HepG2 (cell line): ENCODE data around the gene SNIP1. TPM values are rescaled to one million over a fixed set of nuclear protein-coding genes. Genes with fewer than 3 reads are reported as not detected.
A peak's percentile ranks its signal among the peaks of the same experiment; 100 is the strongest.

Experiments
- KLF9 ChIP-seq: IDR thresholded peaks from 2 replicates; pipeline ENCODE4 v1.6.1; 2016; ENCODE audit warnings: low read depth
- MAFK ChIP-seq, 2 experiments: IDR thresholded peaks in 1 of 2; conservative IDR thresholded peaks in 1 of 2; 2 replicates each; pipeline ENCODE4 v1.6.1; 2011; ENCODE audit warnings: improper control_type of control experiment in 2 of 2, low read length in 2 of 2
- MLLT10 ChIP-seq: sonication (generic); formaldehyde crosslinking; IDR thresholded peaks from 2 replicates; pipeline ENCODE4 v1.4.0; 2020; ENCODE audit warnings: missing genetic modification reagents
- ZC3H4 ChIP-seq: sonication (generic); formaldehyde crosslinking; IDR thresholded peaks from 2 replicates; pipeline ENCODE4 v1.4.0; 2020; ENCODE audit warnings: missing genetic modification reagents, borderline replicate concordance
- ZNF20 ChIP-seq: sonication (generic); formaldehyde crosslinking; IDR thresholded peaks from 2 replicates; pipeline ENCODE4 v1.4.0; 2020; ENCODE audit warnings: mild to moderate bottlenecking, moderate library complexity, missing genetic modification reagents
- ZNF577 ChIP-seq: sonication (generic); formaldehyde crosslinking; IDR thresholded peaks from 2 replicates; pipeline ENCODE4 v1.4.0; 2020; ENCODE audit warnings: mild to moderate bottlenecking, low read depth, missing genetic modification reagents, borderline replicate concordance
- ZNF773 ChIP-seq: sonication (generic); formaldehyde crosslinking; IDR thresholded peaks from 2 replicates; pipeline ENCODE4 v1.4.0; 2020; ENCODE audit warnings: missing genetic modification reagents, borderline replicate concordance
- ZNF775 ChIP-seq: sonication (generic); formaldehyde crosslinking; IDR thresholded peaks from 2 replicates; pipeline ENCODE4 v1.4.0; 2020; ENCODE audit warnings: missing genetic modification reagents, mild to moderate bottlenecking, moderate library complexity, borderline replicate concordance
- polyA plus RNA-seq, 8 experiments: library from polyadenylated mRNA; depleted of rRNA in 3 of 8; stranded (reverse) in 7 of 8; unstranded in 1 of 8; fragments of >200 nt; fragmentation: Illumina TruSeq in 4 of 8; extraction: Trizol in 4 of 8; gene quantifications; 2 replicates each; pipeline versions ENCODE4 v1.2.1 to v1.2.3, GENCODE V29; 2011 to 2016; ENCODE audit warnings: low read depth in 4 of 8, missing spikeins in 1 of 8, mixed read lengths in 1 of 8; ENCODE audit not compliant: insufficient read depth in 1 of 8
- total RNA-seq, 5 experiments: library from RNA; depleted of rRNA; stranded (reverse); fragments of >200 nt; fragmentation: Illumina TruSeq; extraction: Trizol; gene quantifications; 2 replicates each; pipeline ENCODE4 v1.2.3, GENCODE V29; 2016; ENCODE audit warnings: low read depth in 1 of 5
- TF ChIP-seq, protein P1 (sequence below): sonication (generic); formaldehyde crosslinking; IDR thresholded peaks from 2 replicates; pipeline ENCODE4 v1.4.0; 2020; ENCODE audit warnings: mild to moderate bottlenecking, missing genetic modification reagents
- TF ChIP-seq, protein P2 (sequence below): sonication (generic); formaldehyde crosslinking; IDR thresholded peaks from 2 replicates; pipeline ENCODE4 v1.5.0; 2020; ENCODE audit warnings: missing genetic modification reagents
- TF ChIP-seq, protein P3 (sequence below): sonication (generic); formaldehyde crosslinking; conservative IDR thresholded peaks from 2 replicates; pipeline ENCODE4 v1.8.0; 2022; ENCODE audit warnings: mild to moderate bottlenecking, moderate library complexity, missing genetic modification reagents
- TF ChIP-seq, protein P4 (sequence below), 2 experiments: sonication (generic) in 1 of 2; formaldehyde crosslinking in 1 of 2; IDR thresholded peaks; 2 replicates each; pipeline versions ENCODE4 v1.5.1 to v1.6.1; 2011 to 2020; ENCODE audit warnings: borderline replicate concordance in 1 of 2, low read depth in 1 of 2, low read length in 1 of 2, mild to moderate bottlenecking in 1 of 2, missing genetic modification reagents in 1 of 2, moderate library complexity in 1 of 2

Gene SNIP1
- total and polyA plus RNA-seq, 2 of the 13 experiments (the other 11 are each of a cell fraction or from before 2014, with no cell fraction given): 5.5 to 11.2 TPM

DNA sequence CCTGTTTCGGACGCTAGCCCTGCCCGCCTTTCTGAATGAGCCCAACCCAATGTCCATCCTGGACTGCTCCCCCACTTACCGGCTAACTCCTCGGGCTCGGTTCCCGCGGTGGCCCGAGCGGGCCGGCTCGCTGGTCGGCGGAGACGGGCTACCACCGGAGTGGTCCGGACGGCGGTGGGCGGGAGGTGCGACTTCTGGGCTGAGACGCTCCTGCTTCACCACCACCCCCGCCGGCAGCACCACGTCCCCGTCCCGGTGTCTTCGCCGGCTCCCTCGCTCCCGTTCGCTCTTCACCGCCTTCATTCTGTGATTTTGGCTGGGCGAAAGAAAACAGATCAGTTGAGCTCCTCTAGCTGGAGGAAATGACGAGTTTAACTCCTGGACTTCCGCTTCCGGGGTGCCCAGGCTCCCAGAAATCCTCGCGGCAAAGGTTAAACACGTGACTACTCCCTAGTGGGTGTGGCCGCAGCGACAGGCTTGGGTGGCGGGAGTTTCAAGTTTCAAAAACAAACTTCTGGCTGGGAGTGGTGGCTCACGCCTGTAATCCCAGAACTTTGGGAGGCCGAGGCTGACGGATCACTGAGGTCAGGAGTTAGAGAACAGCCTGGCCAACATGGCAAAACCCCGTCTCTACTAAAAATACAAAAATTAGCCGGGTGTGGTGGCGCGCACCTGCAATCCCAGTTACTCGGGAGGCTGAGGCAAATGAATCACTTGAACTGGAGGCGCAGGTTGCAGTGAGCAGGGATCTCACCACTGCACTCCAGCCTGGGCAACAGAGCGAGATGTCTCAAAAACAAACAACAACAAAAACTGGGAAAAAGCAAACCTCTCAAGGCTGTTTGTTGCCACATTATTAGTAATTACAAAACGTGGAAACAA, at the start of gene SNIP1 (continued):
- TF ChIP-seq, protein P1, sequence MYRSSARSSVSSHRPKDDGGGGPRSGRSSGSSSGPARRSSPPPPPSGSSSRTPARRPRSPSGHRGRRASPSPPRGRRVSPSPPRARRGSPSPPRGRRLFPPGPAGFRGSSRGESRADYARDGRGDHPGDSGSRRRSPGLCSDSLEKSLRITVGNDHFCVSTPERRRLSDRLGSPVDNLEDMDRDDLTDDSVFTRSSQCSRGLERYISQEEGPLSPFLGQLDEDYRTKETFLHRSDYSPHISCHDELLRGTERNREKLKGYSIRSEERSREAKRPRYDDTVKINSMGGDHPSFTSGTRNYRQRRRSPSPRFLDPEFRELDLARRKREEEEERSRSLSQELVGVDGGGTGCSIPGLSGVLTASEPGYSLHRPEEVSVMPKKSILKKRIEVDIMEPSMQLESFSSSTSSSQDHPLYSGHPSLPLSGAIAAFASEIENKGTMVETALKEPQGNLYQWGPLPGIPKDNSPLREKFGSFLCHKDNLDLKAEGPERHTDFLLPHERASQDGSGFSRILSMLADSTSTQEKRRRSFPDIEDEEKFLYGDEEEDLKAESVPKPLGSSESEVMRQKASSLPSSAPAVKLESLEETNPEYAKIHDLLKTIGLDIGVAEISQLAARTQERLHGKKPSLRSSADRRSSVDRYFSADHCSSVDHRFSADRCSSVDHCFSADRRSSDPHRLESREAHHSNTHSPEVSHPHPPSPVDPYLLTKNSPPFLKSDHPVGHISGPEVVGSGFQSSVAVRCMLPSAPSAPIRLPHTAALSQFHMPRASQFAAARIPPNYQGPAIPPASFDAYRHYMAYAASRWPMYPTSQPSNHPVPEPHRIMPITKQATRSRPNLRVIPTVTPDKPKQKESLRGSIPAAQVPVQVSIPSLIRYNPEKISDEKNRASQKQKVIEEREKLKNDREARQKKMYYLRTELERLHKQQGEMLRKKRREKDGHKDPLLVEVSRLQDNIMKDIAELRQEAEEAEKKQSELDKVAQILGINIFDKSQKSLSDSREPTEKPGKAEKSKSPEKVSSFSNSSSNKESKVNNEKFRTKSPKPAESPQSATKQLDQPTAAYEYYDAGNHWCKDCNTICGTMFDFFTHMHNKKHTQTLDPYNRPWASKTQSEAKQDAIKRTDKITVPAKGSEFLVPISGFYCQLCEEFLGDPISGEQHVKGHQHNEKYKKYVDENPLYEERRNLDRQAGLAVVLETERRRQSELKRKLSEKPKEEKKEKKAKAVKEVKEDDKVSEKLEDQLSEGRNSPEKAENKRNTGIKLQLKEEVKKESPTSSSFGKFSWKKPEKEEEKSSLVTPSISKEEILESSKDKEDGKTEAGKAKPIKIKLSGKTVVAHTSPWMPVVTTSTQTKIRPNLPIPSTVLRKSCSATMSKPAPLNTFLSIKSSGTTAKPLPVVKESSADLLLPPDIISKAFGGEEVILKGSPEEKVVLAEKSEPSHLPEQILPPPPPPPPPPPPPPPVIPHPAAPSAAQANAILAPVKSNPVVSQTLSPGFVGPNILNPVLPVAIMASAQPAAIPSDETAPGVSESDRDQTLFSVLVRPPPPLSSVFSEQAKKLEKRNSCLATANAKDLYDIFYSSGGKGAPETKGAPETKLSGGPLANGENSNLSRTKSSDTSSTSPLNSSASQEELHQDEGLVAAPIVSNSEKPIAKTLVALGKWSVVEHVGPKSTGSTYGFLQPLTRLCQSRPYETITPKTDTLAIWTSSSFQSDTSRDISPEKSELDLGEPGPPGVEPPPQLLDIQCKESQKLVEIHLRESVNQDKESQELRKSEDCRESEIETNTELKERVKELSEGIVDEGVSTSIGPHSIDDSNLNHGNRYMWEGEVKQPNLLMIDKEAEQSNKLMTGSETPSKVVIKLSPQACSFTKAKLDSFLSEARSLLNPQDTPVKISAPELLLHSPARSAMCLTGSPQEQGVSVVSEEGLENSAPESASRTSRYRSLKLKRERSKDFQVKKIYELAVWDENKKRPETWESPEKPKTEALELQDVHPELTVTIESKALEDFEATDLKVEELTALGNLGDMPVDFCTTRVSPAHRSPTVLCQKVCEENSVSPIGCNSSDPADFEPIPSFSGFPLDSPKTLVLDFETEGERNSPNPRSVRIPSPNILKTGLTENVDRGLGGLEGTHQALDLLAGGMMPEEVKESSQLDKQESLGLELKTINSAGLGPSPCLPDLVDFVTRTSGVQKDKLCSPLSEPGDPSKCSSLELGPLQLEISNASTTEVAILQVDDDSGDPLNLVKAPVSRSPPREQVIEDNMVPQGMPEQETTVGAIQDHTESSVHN (CRISPR knock-in tag): no peak
- TF ChIP-seq MLLT10 (CRISPR knock-in tag) (no peak), ZNF20 (CRISPR knock-in tag) (peak; percentile 77), ZC3H4 (CRISPR knock-in tag) (no peak), ZNF775 (CRISPR knock-in tag) (no peak), ZNF577 (CRISPR knock-in tag) (no peak), MAFK (conservative IDR thresholded peaks at IDR 0.05 in 1 of 2, IDR thresholded peaks at IDR 0.05 in 1 of 2; ENCODE audit: low read length in 2 of 2) (no peak), KLF9 (CRISPR knock-in tag) (peak; percentile 94; the same call in 1 of the 2 replicates), ZNF773 (0 out of 2 replicates have a peak, but pooled peaks have one; percentile 21)
- TF ChIP-seq, protein P2, sequence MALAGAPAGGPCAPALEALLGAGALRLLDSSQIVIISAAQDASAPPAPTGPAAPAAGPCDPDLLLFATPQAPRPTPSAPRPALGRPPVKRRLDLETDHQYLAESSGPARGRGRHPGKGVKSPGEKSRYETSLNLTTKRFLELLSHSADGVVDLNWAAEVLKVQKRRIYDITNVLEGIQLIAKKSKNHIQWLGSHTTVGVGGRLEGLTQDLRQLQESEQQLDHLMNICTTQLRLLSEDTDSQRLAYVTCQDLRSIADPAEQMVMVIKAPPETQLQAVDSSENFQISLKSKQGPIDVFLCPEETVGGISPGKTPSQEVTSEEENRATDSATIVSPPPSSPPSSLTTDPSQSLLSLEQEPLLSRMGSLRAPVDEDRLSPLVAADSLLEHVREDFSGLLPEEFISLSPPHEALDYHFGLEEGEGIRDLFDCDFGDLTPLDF: peak; percentile 94
- TF ChIP-seq, protein P3, sequence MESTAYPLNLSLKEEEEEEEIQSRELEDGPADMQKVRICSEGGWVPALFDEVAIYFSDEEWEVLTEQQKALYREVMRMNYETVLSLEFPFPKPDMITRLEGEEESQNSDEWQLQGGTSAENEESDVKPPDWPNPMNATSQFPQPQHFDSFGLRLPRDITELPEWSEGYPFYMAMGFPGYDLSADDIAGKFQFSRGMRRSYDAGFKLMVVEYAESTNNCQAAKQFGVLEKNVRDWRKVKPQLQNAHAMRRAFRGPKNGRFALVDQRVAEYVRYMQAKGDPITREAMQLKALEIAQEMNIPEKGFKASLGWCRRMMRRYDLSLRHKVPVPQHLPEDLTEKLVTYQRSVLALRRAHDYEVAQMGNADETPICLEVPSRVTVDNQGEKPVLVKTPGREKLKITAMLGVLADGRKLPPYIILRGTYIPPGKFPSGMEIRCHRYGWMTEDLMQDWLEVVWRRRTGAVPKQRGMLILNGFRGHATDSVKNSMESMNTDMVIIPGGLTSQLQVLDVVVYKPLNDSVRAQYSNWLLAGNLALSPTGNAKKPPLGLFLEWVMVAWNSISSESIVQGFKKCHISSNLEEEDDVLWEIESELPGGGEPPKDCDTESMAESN (CRISPR knock-in tag): peak; percentile 77; the same call in 1 of the 2 replicates
- TF ChIP-seq, protein P4, sequence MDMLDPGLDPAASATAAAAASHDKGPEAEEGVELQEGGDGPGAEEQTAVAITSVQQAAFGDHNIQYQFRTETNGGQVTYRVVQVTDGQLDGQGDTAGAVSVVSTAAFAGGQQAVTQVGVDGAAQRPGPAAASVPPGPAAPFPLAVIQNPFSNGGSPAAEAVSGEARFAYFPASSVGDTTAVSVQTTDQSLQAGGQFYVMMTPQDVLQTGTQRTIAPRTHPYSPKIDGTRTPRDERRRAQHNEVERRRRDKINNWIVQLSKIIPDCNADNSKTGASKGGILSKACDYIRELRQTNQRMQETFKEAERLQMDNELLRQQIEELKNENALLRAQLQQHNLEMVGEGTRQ (IDR thresholded peaks at IDR 0.05; ENCODE audit: low read depth, low read length): peak; percentile 83
- TF ChIP-seq, protein P4 (CRISPR knock-in tag; IDR thresholded peaks at IDR 0.05; ENCODE audit: borderline replicate concordance): peak; percentile 94; the same call in 1 of the 2 replicates
